Colon (tissue), 2 donors: ENCODE results near the gene CCDC136.

Source experiments
- FAIRE-seq: peaks from 2 replicates; lab custom pipeline; 2012; peaks lifted over from hg19 to GRCh38; lab: Jason Lieb, UNC
- donor health status: control.
- donor health status: control.

The CCDC136 gene

DNA sequence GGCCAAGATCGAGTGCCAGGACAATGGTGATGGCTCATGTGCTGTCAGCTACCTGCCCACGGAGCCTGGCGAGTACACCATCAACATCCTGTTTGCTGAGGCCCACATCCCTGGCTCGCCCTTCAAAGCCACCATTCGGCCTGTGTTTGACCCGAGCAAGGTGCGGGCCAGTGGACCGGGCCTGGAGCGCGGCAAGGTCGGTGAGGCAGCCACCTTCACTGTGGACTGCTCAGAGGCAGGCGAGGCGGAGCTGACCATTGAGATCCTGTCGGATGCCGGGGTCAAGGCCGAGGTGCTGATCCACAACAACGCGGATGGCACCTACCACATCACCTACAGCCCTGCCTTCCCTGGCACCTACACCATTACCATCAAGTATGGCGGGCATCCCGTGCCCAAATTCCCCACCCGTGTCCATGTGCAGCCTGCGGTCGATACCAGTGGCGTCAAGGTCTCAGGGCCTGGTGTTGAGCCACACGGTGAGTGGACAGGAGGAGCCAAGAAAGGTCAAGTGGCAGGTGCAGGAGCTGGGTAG is 53.1 kb downstream of the CCDC136 start:
- FAIRE-seq: no peak

DNA sequence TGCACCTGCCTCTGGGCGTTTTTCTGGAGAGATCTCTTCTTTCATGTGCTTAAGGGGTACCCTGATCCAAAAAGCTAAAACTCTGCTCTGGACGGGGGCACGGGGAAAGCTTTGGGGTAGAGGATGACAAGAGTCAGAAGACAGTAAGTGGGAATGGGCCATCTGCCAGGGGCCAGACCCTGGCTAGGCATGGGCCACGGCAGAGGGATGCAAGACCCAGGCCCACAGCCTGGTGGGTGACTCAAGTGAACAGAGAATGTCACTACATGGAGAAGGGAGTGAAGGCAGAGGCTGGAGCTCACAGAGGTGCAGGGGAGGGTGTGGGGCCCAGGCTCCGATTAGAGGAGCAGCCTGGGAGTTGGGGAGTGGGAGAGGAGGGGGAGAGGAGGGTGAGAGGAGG is 53.7 kb downstream of the CCDC136 start:
- no peak for FAIRE-seq

- FAIRE-seq: no peak
Observed at GRCh38 chr7:128845987-128846386, 54.2 kb downstream of the CCDC136 start.

GRCh38 chr7:128846781-128847444 is 55.1 kb downstream of the CCDC136 start:
- FAIRE-seq: no peak

DNA sequence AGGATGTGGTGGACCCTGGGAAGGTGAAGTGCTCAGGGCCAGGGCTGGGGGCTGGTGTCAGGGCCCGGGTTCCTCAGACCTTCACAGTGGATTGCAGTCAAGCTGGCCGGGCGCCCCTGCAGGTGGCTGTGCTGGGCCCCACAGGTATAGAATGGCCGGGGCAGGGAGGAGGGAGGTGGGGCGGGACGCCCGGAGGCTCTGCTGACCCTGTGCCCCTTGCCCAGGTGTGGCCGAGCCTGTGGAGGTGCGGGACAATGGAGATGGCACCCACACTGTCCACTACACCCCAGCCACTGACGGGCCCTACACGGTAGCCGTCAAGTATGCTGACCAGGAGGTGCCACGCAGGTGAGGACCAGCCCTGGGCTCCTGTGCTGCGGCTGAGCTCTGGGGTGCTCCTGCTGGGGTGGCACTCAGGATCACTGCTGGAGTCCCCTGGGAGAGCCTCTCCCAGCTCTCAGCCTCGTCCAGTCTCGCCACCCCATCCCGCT is 56.0 kb downstream of the CCDC136 start:
- no peak for FAIRE-seq

DNA sequence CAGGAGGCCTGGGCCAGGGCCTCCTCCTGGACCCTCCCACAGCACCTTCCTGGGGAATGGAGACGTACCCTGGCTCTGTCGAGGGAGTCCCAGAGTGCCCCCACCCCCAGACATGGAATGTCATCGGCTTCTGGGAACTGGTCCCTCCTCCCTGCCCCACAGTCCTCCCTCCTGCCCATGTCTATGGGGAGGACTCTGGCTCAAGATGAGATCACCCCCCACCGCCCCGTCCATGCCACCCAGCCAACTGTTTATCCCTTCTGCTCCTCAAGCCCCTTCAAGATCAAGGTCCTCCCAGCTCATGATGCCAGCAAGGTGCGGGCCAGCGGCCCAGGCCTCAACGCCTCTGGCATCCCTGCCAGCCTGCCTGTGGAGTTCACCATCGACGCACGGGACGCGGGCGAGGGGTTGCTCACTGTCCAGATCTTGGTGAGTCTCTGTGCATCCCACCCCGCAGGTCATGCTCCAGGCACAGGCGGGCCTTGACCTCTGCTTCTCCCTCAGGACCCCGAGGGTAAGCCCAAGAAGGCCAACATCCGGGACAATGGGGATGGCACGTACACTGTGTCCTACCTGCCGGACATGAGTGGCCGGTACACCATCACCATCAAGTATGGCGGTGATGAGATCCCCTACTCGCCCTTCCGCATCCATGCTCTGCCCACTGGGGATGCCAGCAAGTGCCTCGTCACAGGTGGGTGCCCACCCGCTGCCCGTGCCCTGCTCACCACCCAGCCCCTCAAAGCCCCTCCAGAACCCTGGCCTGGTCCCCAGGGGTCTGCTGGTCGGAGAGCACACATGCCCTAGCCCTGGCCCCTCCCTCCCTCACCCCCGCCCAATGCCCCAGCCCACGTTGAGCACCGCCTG is 56.8 kb downstream of the CCDC136 start:
- no peak for FAIRE-seq

- FAIRE-seq: no peak
Observed at GRCh38 chr7:128849156-128849515, 57.4 kb downstream of the CCDC136 start.

GRCh38 chr7:128849804-128850490 is 58.2 kb downstream of the CCDC136 start:
- no peak for FAIRE-seq

GRCh38 chr7:128852537-128853254 is 60.9 kb downstream of the CCDC136 start:
- no peak for FAIRE-seq

DNA sequence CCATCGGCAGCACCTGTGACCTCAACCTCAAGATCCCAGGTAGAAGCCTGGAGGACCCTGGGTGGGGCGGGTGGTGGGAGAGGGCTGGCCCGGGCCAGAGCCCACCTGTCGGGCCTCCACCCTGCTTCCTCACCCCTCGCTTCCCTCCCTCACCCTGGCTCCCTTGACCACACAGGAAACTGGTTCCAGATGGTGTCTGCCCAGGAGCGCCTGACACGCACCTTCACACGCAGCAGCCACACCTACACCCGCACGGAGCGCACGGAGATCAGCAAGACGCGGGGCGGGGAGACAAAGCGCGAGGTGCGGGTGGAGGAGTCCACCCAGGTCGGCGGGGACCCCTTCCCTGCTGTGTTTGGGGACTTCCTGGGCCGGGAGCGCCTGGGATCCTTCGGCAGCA is 62.0 kb downstream of the CCDC136 start:
- FAIRE-seq: no peak

DNA sequence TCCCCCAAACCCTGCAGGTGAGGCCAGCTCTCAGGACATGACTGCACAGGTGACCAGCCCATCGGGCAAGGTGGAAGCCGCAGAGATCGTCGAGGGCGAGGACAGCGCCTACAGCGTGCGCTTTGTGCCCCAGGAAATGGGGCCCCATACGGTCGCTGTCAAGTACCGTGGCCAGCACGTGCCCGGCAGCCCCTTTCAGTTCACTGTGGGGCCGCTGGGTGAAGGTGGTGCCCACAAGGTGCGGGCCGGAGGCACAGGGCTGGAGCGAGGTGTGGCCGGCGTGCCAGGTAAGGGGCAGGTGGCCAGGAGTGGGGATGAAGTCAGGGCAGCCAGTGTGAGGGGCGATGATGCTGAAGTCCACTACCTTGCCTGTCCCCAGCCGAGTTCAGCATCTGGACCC is 62.6 kb downstream of the CCDC136 start:
- no peak for FAIRE-seq

DNA sequence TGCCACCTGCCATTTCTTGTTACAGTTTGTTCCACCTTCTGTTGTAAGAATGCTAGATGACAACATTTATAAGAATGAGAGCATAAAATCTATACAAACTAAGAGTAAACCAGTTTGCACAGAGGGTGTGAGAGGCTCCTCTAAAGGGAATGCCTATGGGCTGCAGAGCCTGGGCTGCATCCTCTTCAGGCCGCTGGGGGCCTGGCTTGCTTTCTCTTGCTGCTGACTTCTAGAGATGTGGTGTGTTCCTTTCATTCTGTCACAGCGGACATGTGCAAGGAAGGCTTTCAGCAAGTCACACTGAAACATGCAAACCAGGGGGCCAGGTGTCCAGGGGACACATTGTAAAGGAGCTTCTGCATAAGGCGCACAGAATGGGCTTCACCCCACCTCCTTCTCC is 63.8 kb downstream of the CCDC136 start:
- FAIRE-seq: no peak

- no peak for FAIRE-seq
Observed at GRCh38 chr7:128856001-128856718, 64.4 kb downstream of the CCDC136 start.

DNA sequence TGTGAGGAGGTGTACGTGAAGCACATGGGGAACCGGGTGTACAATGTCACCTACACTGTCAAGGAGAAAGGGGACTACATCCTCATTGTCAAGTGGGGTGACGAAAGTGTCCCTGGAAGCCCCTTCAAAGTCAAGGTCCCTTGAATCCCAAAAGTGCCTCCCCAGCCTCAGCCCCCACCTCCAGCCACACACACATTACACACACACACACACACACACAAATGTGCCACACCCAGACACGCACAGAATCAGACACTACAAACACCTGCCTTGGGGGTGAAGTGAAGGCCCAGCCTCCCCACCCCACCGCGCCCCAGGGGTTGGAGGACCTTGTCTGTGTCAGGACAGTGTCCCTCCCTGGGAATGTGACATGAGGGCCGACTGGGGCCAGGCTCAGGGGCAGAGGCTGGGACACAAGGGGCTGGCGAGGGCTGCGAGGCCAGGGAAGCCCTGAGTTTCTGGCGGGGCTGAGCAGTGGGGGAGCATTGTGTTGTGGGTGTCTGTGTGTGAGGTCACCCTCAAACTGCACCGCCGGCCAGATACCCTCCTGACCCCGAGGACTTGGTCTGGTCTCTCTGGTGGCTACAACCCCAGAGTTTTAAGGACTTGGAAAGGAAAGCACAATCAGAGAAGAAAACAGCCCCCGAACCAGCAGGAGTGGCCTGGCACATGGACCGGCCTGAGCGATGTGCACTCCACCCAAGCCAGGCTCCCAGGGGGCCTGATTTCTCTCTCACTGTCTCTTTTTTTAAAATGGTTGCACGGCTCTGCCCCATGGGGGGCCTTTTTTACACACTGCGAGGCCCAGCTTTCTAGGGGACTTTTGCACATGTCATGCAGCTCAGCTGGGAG is 66.8 kb downstream of the CCDC136 start:
- FAIRE-seq: no peak

- FAIRE-seq: no peak
Observed at GRCh38 chr7:128859232-128860157, 67.7 kb downstream of the CCDC136 start.

GRCh38 chr7:128860158-128861073 is 68.6 kb downstream of the CCDC136 start:
- no peak for FAIRE-seq

GRCh38 chr7:128861957-128862570 is 70.3 kb downstream of the CCDC136 start:
- no peak for FAIRE-seq
